ENCODE data around the gene GPATCH8. TPM values are rescaled to one million over a fixed set of nuclear protein-coding genes. Genes with fewer than 3 reads are reported as not detected.
A peak's percentile ranks its signal among the peaks of the same experiment; 100 is the strongest.

Gene GPATCH8
- total RNA-seq, 1 donor from 2014 or later = 12.6 TPM

DNA sequence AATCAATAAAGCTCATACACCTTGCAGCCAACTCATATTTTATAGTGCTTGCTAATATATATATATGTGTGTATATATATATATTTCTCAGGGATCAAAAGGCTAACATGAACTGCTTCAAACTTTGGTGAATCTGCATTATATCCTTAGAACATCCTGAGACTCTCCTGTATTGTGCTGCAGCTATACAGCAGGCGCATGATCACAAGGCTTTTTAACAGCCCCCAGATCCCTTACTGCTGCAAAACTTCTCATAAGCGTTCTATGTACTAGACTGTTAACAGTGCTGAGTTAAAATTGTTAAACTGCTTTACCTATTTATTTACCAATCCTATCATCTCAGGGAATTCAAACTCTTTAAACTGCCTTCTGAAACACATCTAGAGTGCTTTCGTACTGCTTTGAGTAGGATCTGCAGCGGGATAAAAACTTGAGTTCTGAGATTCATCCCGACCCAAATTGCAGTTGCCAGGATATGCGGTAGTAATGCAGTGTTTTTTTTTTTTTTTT, 1.3 kb downstream of the GPATCH8 start:
- TF ChIP-seq, protein P1, sequence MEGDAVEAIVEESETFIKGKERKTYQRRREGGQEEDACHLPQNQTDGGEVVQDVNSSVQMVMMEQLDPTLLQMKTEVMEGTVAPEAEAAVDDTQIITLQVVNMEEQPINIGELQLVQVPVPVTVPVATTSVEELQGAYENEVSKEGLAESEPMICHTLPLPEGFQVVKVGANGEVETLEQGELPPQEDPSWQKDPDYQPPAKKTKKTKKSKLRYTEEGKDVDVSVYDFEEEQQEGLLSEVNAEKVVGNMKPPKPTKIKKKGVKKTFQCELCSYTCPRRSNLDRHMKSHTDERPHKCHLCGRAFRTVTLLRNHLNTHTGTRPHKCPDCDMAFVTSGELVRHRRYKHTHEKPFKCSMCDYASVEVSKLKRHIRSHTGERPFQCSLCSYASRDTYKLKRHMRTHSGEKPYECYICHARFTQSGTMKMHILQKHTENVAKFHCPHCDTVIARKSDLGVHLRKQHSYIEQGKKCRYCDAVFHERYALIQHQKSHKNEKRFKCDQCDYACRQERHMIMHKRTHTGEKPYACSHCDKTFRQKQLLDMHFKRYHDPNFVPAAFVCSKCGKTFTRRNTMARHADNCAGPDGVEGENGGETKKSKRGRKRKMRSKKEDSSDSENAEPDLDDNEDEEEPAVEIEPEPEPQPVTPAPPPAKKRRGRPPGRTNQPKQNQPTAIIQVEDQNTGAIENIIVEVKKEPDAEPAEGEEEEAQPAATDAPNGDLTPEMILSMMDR (conservative IDR thresholded peaks at IDR 0.05; ENCODE audit: low read depth, low read length) = no peak
- H3K4me3 ChIP-seq (ENCODE audit: low read depth, low read length) = peak overlapping the region; percentile 74
- DNase-seq (ENCODE audit: low read depth) = no peak

DNA sequence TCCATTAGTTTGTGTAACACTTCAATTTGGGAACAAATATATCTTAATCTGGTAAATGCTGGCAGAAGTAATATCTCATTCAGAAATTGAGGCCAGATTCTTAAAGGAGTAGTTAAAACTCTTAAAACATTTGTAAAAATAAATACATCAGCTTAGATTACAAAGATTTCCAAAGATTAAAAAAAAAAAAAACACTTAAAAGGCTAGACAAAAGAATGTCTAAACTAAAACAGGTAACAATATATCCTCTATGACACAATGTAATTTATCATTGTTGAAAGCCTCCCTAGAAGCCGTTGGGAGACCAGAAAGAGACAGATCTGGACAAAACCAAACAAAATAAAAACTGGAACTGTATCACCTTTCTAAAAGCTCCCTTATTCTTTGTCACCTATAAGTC, 3.5 kb downstream of the GPATCH8 start:
- peak overlapping the region; percentile 21 for H3K4me3 ChIP-seq (ENCODE audit: low read depth, low read length)
- TF ChIP-seq, protein P1 (conservative IDR thresholded peaks at IDR 0.05; ENCODE audit: low read depth, low read length) = no peak
- no peak for DNase-seq (ENCODE audit: low read depth)

DNA sequence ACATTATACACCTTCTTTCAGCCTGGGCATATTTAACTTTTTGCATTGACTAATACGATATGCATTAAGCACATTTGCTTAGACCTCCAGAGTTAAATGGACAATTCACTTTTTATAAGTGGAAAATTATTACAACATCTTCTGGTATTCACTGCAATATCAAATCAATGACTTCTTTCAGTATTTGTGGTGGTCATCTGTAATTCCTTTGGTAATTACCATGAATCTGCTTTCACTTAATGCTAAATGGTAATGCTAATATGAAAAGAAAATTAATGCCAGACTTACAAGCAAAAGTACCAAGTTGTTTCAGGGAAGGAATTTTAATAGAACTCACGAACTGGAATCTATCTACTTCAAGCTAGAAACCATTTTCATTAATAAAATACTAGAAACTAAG, 6.4 kb downstream of the GPATCH8 start:
- TF ChIP-seq, protein P1 (conservative IDR thresholded peaks at IDR 0.05; ENCODE audit: low read depth, low read length) = no peak
- DNase-seq (ENCODE audit: low read depth) = no peak

DNA sequence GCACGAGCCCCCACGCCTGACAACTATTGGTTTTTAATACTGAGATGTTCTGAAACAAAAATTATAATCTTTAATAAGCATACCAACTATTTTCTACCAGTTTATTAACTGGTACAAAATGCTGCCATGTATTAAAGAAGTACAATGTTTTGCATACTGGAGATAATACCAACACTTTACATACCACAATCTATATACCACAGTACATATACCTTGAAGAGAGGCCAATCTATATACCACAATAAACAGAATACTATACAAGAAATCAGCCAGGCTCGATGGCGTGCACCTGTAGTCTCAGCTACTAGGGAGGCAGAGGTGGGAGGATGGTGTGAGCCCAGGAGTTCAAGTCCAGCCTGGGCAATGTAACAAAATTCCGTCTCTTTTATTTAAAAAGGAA, 9.9 kb downstream of the GPATCH8 start:
- no peak overlapping the region for H3K4me3 ChIP-seq (ENCODE audit: low read depth, low read length)
- no peak for DNase-seq (ENCODE audit: low read depth)
- TF ChIP-seq, protein P1 (conservative IDR thresholded peaks at IDR 0.05; ENCODE audit: low read depth, low read length) = no peak

More for the DNA sequence above, 6.4 kb downstream of the GPATCH8 start:
- H3K4me3 ChIP-seq (ENCODE audit: low read depth, low read length) = no peak overlapping the region

DNA sequence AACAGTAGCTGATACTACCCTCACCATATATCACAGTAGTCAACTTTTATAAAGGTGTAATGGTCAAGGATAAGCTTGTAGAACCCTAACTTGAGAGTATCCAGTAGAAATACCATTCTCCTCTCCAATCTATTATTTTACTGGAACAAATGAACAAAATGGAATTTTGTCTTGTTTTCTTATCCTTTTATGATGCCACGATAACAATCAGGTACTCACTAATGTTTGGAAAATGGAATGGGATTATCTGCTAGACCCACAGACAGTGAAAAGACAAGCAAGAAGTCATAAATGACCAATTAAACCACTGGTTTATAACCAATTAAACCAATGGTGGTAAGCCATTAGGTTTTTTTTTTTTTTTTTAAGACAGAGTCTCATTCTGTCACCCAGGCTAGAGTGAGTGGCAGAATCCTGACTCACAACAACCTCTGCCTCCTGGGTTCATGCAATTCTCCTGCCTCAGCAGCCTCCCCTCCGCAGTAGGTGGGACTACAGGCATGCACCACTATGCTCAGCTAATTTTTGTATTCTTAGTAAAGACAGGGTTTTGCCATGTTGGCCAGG, 10.4 kb downstream of the GPATCH8 start:
- TF ChIP-seq, protein P1 (conservative IDR thresholded peaks at IDR 0.05; ENCODE audit: low read depth, low read length) = no peak
- DNase-seq (ENCODE audit: low read depth) = no peak
- H3K4me3 ChIP-seq (ENCODE audit: low read depth, low read length) = no peak overlapping the region

DNA sequence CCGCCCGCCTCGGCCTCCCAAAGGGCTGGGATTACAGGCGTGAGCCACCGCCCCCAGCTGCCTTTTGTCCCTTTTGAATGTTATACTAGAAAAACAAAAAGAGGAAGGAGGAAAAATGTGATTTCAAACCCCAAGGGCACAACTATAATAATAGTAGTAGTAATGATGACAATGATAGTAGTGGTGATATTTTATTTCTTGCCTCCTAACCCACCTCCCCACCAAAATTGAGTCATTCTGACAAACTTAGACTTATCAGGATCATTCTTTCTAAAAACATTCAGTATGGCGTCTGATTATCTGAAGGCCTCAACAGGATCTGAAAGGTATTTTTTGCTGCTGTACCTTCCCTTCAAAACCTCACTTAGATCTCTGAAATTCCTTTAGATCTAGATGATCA, 13.6 kb downstream of the GPATCH8 start:
- no peak overlapping the region for H3K4me3 ChIP-seq (ENCODE audit: low read depth, low read length)
- TF ChIP-seq, protein P1 (conservative IDR thresholded peaks at IDR 0.05; ENCODE audit: low read depth, low read length) = no peak
- no peak for DNase-seq (ENCODE audit: low read depth)

DNA sequence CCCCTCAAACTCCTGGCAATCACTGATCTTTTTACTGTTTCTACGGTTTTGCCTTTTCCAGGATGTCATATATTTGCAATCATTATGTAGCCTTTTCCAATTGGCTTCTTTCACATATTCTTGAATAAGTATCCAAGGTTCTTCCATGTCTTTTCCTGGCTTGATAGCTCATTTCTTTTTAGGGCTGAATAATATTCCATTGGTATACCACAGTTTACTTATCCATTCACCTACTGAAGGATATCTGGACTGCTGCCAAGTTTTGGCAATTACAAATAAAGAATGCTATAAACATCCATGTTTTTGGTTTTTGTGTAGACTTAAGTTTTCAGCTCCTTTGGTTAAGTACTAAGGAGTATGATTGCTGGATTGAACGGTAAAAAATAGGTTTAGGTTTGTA, 16.0 kb downstream of the GPATCH8 start:
- no peak overlapping the region for H3K4me3 ChIP-seq (ENCODE audit: low read depth, low read length)
- no peak for DNase-seq (ENCODE audit: low read depth)
- TF ChIP-seq, protein P1 (conservative IDR thresholded peaks at IDR 0.05; ENCODE audit: low read depth, low read length) = no peak

All from epithelial cell of proximal tubule (primary cell).